Epithelial cell of prostate (primary cell): Measurements from ENCODE around the gene PRPF6.
"Not testable (repeated sequence)": the region's sequence is repeated elsewhere in the genome, so short reads cannot be mapped to it uniquely, and the experiment has no call there.

ENCODE experiments used
- DNase-seq: peaks from one replicate; pipeline ENCODE4 v3.0.0-alpha.2; 2011; ENCODE audit warnings: low read depth, low spot score
- H3K27ac ChIP-seq: fragments of 450-650 bp; 2 replicates; pipeline ENCODE4 v1.5.1; 2017; ENCODE audit warnings: mild to moderate bottlenecking

The PRPF6 gene

GRCh38 chr20:64005394-64005793, 24.5 kb downstream of the PRPF6 start:
- H3K27ac ChIP-seq, result no peak overlapping the region
- no peak for DNase-seq

- no peak overlapping the region for H3K27ac ChIP-seq
- no peak for DNase-seq
Measured at GRCh38 chr20:64006490-64006889, 25.6 kb downstream of the PRPF6 start.

GRCh38 chr20:64006902-64007301, 26.0 kb downstream of the PRPF6 start:
- no peak overlapping the region for H3K27ac ChIP-seq
- DNase-seq, result no peak

GRCh38 chr20:64009811-64010387, 29.0 kb downstream of the PRPF6 start:
- no peak overlapping the region for H3K27ac ChIP-seq
- DNase-seq, result no peak

- DNase-seq, result no peak
- no peak overlapping the region for H3K27ac ChIP-seq
Measured at GRCh38 chr20:64010711-64011237, 29.8 kb downstream of the PRPF6 start.

- no peak for DNase-seq
- H3K27ac ChIP-seq, result no peak overlapping the region
Measured at GRCh38 chr20:64011366-64011779, 30.4 kb downstream of the PRPF6 start.

- DNase-seq, H3K27ac ChIP-seq: not testable (repeated sequence)
Measured at GRCh38 chr20:64012385-64013154, 31.6 kb downstream of the PRPF6 start.

GRCh38 chr20:64015635-64016034, 34.7 kb downstream of the PRPF6 start:
- H3K27ac ChIP-seq, result no peak overlapping the region
- DNase-seq, result no peak

- no peak overlapping the region for H3K27ac ChIP-seq
Measured at GRCh38 chr20:64021124-64021975, 40.4 kb downstream of the PRPF6 start.

GRCh38 chr20:64022671-64023360, 41.9 kb downstream of the PRPF6 start:
- H3K27ac ChIP-seq, result no peak overlapping the region
- no peak for DNase-seq

More at GRCh38 chr20:64021124-64021975, 40.4 kb downstream of the PRPF6 start:
- DNase-seq, result no peak

- no peak for DNase-seq
- H3K27ac ChIP-seq, result no peak overlapping the region
Measured at GRCh38 chr20:64023361-64024140, 42.6 kb downstream of the PRPF6 start.

GRCh38 chr20:64024141-64024990, 43.4 kb downstream of the PRPF6 start:
- H3K27ac ChIP-seq, result no peak overlapping the region
- no peak for DNase-seq

- no peak overlapping the region for H3K27ac ChIP-seq
- DNase-seq, result no peak
Measured at GRCh38 chr20:64025101-64025825, 44.3 kb downstream of the PRPF6 start.

- no peak overlapping the region for H3K27ac ChIP-seq
- no peak for DNase-seq
Measured at GRCh38 chr20:64025826-64026412, 45.0 kb downstream of the PRPF6 start.

GRCh38 chr20:64027981-64028685, 47.2 kb downstream of the PRPF6 start:
- H3K27ac ChIP-seq, result no peak overlapping the region
- DNase-seq, result no peak

- no peak for DNase-seq
Measured at GRCh38 chr20:64029293-64030117, 48.6 kb downstream of the PRPF6 start.

More at GRCh38 chr20:64029293-64030117, 48.6 kb downstream of the PRPF6 start:
- no peak overlapping the region for H3K27ac ChIP-seq
